Right lobe of liver (tissue), 4 donors: ENCODE data around the gene IZUMO4.

ENCODE experiments used
- POLR2A ChIP-seq: fragments of 450-650 bp; IDR thresholded peaks from one replicate; pipeline ENCODE4 v1.6.1; 2017; ENCODE audit warnings: antibody characterized with exemption, mild to moderate bottlenecking
- TF ChIP-seq, protein P1 (sequence below), 4 donors: fragments of 200-600 bp in 3 of 4; fragments of 450-650 bp in 1 of 4; IDR thresholded peaks; one replicate each; pipeline versions ENCODE4 v1.5.1 to v1.8.0; 2016 to 2022; ENCODE audit warnings: antibody characterized with exemption in 4 of 4, mild to moderate bottlenecking in 2 of 4
- donor health status: DM: no; HTN: no; CAD: no.
- donor health status: DM: no; HTN: no; CAD: no.
- donor health status: DM: no; HTN: yes; CAD: no.

DNA sequence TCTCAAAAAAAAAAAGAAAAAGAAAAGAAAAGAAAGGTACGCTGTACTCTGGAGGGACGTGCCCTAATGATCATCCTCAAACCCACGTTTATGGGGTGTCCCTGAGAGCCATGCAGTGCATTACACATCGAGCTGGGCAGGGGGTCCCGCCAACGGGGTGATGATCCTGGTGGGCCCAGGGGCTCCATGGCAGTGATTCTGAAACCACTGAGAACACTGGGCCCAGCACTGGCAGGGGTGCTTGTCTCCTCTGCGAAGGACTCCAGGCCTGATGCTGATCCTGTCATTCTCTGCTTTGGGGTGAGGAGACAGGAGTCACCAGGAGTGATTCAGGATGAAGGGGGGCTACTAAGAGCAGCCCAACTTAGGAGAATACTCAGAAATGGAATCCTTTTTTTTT lies 19.3 kb upstream of the IZUMO4 start:
- TF ChIP-seq, protein P1, sequence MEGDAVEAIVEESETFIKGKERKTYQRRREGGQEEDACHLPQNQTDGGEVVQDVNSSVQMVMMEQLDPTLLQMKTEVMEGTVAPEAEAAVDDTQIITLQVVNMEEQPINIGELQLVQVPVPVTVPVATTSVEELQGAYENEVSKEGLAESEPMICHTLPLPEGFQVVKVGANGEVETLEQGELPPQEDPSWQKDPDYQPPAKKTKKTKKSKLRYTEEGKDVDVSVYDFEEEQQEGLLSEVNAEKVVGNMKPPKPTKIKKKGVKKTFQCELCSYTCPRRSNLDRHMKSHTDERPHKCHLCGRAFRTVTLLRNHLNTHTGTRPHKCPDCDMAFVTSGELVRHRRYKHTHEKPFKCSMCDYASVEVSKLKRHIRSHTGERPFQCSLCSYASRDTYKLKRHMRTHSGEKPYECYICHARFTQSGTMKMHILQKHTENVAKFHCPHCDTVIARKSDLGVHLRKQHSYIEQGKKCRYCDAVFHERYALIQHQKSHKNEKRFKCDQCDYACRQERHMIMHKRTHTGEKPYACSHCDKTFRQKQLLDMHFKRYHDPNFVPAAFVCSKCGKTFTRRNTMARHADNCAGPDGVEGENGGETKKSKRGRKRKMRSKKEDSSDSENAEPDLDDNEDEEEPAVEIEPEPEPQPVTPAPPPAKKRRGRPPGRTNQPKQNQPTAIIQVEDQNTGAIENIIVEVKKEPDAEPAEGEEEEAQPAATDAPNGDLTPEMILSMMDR (IDR thresholded peaks at IDR 0.05), result no peak
- TF ChIP-seq POLR2A, result no peak
